ENCODE results near the gene IFNG-AS1.

- TF ChIP-seq, protein P1, sequence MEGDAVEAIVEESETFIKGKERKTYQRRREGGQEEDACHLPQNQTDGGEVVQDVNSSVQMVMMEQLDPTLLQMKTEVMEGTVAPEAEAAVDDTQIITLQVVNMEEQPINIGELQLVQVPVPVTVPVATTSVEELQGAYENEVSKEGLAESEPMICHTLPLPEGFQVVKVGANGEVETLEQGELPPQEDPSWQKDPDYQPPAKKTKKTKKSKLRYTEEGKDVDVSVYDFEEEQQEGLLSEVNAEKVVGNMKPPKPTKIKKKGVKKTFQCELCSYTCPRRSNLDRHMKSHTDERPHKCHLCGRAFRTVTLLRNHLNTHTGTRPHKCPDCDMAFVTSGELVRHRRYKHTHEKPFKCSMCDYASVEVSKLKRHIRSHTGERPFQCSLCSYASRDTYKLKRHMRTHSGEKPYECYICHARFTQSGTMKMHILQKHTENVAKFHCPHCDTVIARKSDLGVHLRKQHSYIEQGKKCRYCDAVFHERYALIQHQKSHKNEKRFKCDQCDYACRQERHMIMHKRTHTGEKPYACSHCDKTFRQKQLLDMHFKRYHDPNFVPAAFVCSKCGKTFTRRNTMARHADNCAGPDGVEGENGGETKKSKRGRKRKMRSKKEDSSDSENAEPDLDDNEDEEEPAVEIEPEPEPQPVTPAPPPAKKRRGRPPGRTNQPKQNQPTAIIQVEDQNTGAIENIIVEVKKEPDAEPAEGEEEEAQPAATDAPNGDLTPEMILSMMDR (conservative IDR thresholded peaks at IDR 0.05; ENCODE audit: low read depth, low read length), result no peak
- TF ChIP-seq EZH2 (IDR thresholded peaks at IDR 0.05; ENCODE audit: low read length, unreplicated experiment) (no peak), EZH2phosphoT487 (IDR thresholded peaks at IDR 0.05; ENCODE audit: borderline replicate concordance, low read length) (no peak)
Measured at GRCh38 chr12:68031174-68031573, 41.9 kb downstream of the IFNG-AS1 start.

Measured in PC-3 (cell line).